Loucy (cell line): Measurements from ENCODE around the gene PLPPR4.

Source experiments
- H2AFZ ChIP-seq: fragments of 200-600 bp; sonication (generic); 2 replicates; pipeline ENCODE4 v1.6.0; 2016; ENCODE audit warnings: antibody characterized with exemption, mild to moderate bottlenecking, low read length, moderate library complexity
- H3F3A ChIP-seq: fragments of 200-600 bp; 2 replicates; pipeline ENCODE4 v1.6.0; 2016; ENCODE audit warnings: antibody characterized with exemption, low read depth, mild to moderate bottlenecking
- H3K27me3 ChIP-seq: fragments of 200-600 bp; sonication (generic); 2 replicates; pipeline ENCODE4 v1.6.1; 2014; ENCODE audit warnings: low read length, mild to moderate bottlenecking; ENCODE audit not compliant: insufficient read depth, poor library complexity, severe bottlenecking
- H3K36me3 ChIP-seq: fragments of 200-600 bp; sonication (generic); 2 replicates; pipeline ENCODE4 v1.6.1; 2016; ENCODE audit warnings: low read length; ENCODE audit not compliant: insufficient read depth
- H3K4me1 ChIP-seq: fragments of 200-600 bp; sonication (generic); 2 replicates; pipeline ENCODE4 v1.5.1; 2014; ENCODE audit warnings: low read length, mild to moderate bottlenecking; ENCODE audit not compliant: insufficient read depth, poor library complexity, severe bottlenecking
- H3K4me2 ChIP-seq: fragments of 200-600 bp; sonication (generic); 2 replicates; pipeline ENCODE4 v1.6.0; 2014; ENCODE audit warnings: antibody characterized with exemption, low read length, low read depth, mild to moderate bottlenecking; ENCODE audit not compliant: poor library complexity, severe bottlenecking
- H3K4me3 ChIP-seq: fragments of 200-600 bp; sonication (generic); 2 replicates; pipeline ENCODE4 v1.5.1; 2014; ENCODE audit warnings: low read length, mild to moderate bottlenecking, mixed read lengths; ENCODE audit not compliant: poor library complexity, severe bottlenecking
- H3K79me2 ChIP-seq: fragments of 200-600 bp; sonication (generic); 2 replicates; pipeline ENCODE4 v1.6.1; 2014; ENCODE audit warnings: low read length; ENCODE audit not compliant: insufficient read depth
- H3K9ac ChIP-seq: fragments of 200-600 bp; sonication (generic); 2 replicates; pipeline ENCODE4 v1.6.0; 2014; ENCODE audit warnings: mild to moderate bottlenecking, low read depth, low read length, moderate library complexity; ENCODE audit not compliant: poor library complexity, severe bottlenecking
- H3K9me2 ChIP-seq: fragments of 200-600 bp; sonication (generic); replicated peaks from 2 replicates; pipeline ENCODE4 v1.6.1; 2016; ENCODE audit warnings: low read depth, low read length, mixed read lengths
- H3K9me3 ChIP-seq: fragments of 200-600 bp; sonication (generic); 2 replicates; pipeline ENCODE4 v1.6.1; 2014; ENCODE audit warnings: mild to moderate bottlenecking, antibody characterized with exemption, low read length, low read depth; ENCODE audit not compliant: insufficient read depth
- H4K20me1 ChIP-seq: fragments of 200-600 bp; sonication (generic); 2 replicates; pipeline ENCODE4 v1.6.0; 2014; ENCODE audit warnings: antibody characterized with exemption, low read length, mild to moderate bottlenecking; ENCODE audit not compliant: insufficient read depth, poor library complexity, severe bottlenecking
- EZH2phosphoT487 ChIP-seq: fragments of 200-600 bp; IDR thresholded peaks from 2 replicates; pipeline ENCODE4 v1.6.1; 2018; ENCODE audit warnings: antibody characterized with exemption, mild to moderate bottlenecking, moderate library complexity, borderline replicate concordance
- TF ChIP-seq, protein P1 (sequence below): fragments of 200-600 bp; sonication (generic); conservative IDR thresholded peaks from 2 replicates; pipeline ENCODE4 v1.5.1; 2014; ENCODE audit warnings: mild to moderate bottlenecking, antibody characterized with exemption, low read length

Gene PLPPR4

GRCh38 chr1:99232172-99232571 is 32.1 kb upstream of the PLPPR4 start:
- no peaks in the 10 kb centered on the region for H3K9me2 ChIP-seq
- H3K9me3 ChIP-seq: no peaks in the 10 kb centered on the region
- no peaks in the 10 kb centered on the region for H3K27me3 ChIP-seq
- no peak overlapping the region for H2AFZ ChIP-seq
- TF ChIP-seq, protein P1, sequence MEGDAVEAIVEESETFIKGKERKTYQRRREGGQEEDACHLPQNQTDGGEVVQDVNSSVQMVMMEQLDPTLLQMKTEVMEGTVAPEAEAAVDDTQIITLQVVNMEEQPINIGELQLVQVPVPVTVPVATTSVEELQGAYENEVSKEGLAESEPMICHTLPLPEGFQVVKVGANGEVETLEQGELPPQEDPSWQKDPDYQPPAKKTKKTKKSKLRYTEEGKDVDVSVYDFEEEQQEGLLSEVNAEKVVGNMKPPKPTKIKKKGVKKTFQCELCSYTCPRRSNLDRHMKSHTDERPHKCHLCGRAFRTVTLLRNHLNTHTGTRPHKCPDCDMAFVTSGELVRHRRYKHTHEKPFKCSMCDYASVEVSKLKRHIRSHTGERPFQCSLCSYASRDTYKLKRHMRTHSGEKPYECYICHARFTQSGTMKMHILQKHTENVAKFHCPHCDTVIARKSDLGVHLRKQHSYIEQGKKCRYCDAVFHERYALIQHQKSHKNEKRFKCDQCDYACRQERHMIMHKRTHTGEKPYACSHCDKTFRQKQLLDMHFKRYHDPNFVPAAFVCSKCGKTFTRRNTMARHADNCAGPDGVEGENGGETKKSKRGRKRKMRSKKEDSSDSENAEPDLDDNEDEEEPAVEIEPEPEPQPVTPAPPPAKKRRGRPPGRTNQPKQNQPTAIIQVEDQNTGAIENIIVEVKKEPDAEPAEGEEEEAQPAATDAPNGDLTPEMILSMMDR: no peak
- no peak for TF ChIP-seq EZH2phosphoT487
- no peak overlapping the region for H3K4me2 ChIP-seq
- no peak overlapping the region for H3K9ac ChIP-seq
- H3K36me3 ChIP-seq: no peaks in the 10 kb centered on the region
- no peaks in the 10 kb centered on the region for H3K79me2 ChIP-seq
- H3F3A ChIP-seq: no peaks in the 10 kb centered on the region
- no peaks in the 10 kb centered on the region for H4K20me1 ChIP-seq
- H3K4me1 ChIP-seq: peaks cover 6% of the 10 kb centered on the region
- no peak overlapping the region for H3K4me3 ChIP-seq

DNA sequence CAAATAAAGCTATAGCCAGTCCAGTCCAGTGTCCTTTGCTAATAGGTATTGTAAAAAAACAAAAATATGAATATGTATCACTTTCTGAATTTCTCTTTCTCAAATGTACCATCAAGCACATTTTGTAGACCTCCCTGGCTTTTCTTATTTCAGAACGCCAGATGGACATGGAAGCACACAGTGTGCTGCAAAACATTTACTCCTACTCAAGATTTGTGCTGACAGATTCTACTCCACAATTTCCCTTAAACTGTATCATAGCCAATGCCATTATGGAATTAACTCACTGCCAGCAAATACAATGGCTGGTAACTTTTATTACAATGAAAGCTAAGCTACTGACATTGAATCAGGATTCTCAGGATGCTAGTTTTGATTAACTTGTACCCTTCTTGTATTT is 30.8 kb upstream of the PLPPR4 start:
- Histone ChIP-seq H3K36me3 (no peaks in the 10 kb centered on the region), H3K9me2 (no peaks in the 10 kb centered on the region), H4K20me1 (no peaks in the 10 kb centered on the region), H3K9me3 (no peaks in the 10 kb centered on the region), H3K27me3 (no peaks in the 10 kb centered on the region), H3F3A (no peaks in the 10 kb centered on the region), H3K4me1 (no peaks in the 10 kb centered on the region), H3K79me2 (no peaks in the 10 kb centered on the region), H3K4me2 (no peak overlapping the region), H2AFZ (no peak overlapping the region), H3K4me3 (no peak overlapping the region), H3K9ac (no peak overlapping the region)
- no peak for TF ChIP-seq EZH2phosphoT487
- TF ChIP-seq, protein P1: no peak

GRCh38 chr1:99236756-99237155 is 27.5 kb upstream of the PLPPR4 start:
- H3K9me3 ChIP-seq: no peaks in the 10 kb centered on the region
- TF ChIP-seq, protein P1: no peak
- TF ChIP-seq EZH2phosphoT487: no peak
- peaks cover 9% of the 10 kb centered on the region for H3K4me1 ChIP-seq
- H4K20me1 ChIP-seq: no peaks in the 10 kb centered on the region
- H3K27me3 ChIP-seq: no peaks in the 10 kb centered on the region
- no peak overlapping the region for H3K4me2 ChIP-seq
- H3K9me2 ChIP-seq: no peaks in the 10 kb centered on the region
- H2AFZ ChIP-seq: no peak overlapping the region
- no peaks in the 10 kb centered on the region for H3K36me3 ChIP-seq
- H3K4me3 ChIP-seq: no peak overlapping the region
- no peak overlapping the region for H3K9ac ChIP-seq
- H3K79me2 ChIP-seq: no peaks in the 10 kb centered on the region
- H3F3A ChIP-seq: no peaks in the 10 kb centered on the region
